ENCODE results near the gene SESN3.
"Not testable (repeated sequence)": the region's sequence is repeated elsewhere in the genome, so short reads cannot be mapped to it uniquely, and the experiment has no call there.

DNA sequence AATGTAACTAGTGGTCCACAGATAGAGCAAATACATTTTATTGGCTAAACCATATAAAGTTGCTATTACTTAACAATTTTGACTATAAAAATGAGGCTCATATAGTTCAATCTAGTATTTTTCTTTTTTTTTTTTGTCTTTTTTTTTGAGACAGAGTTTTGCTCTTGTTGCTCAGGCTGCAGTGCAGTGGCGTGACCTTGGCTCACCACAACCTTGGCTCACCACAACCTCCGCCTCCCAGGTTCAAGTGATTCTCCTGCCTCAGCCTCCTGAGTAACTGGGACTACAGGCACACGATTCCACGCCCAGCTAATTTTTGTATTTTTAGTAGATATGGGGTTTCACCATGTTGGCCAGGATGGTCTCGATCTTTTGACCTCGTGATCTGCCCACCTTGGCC lies 3.9 kb downstream of the SESN3 start:
- TF ChIP-seq, protein P1, sequence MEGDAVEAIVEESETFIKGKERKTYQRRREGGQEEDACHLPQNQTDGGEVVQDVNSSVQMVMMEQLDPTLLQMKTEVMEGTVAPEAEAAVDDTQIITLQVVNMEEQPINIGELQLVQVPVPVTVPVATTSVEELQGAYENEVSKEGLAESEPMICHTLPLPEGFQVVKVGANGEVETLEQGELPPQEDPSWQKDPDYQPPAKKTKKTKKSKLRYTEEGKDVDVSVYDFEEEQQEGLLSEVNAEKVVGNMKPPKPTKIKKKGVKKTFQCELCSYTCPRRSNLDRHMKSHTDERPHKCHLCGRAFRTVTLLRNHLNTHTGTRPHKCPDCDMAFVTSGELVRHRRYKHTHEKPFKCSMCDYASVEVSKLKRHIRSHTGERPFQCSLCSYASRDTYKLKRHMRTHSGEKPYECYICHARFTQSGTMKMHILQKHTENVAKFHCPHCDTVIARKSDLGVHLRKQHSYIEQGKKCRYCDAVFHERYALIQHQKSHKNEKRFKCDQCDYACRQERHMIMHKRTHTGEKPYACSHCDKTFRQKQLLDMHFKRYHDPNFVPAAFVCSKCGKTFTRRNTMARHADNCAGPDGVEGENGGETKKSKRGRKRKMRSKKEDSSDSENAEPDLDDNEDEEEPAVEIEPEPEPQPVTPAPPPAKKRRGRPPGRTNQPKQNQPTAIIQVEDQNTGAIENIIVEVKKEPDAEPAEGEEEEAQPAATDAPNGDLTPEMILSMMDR (conservative IDR thresholded peaks at IDR 0.05; ENCODE audit: low read depth, low read length), result not testable (repeated sequence)
- not testable (repeated sequence) for TF ChIP-seq EZH2phosphoT487 (IDR thresholded peaks at IDR 0.05; ENCODE audit: borderline replicate concordance, low read length)

Data from PC-3 (cell line).